Activated B cell treated with CpG ODN at 0.5 μM for 24 hours (primary cell): ENCODE data around the gene SPOCK1. TPM values are rescaled to one million over a fixed set of nuclear protein-coding genes. Genes with fewer than 3 reads are reported as not detected.

ENCODE experiments used
- ATAC-seq: fragments of 200-7000 bp; cut with Tn5 transposase; one replicate; pipeline ENCODE4 v1.10.0; 2021; ENCODE audit warnings: low read depth, mild to moderate bottlenecking, moderate library complexity
- CTCF ChIA-PET: fragments of 350-600 bp; sonication (Branson Sonifier 250); formaldehyde crosslinking; loops from one replicate; lab custom pipeline; 2021; ENCODE audit warnings: antibody characterized with exemption; lab: Charles Lee
- POLR2A ChIA-PET: fragments of 350-600 bp; sonication (Branson Sonifier 250); formaldehyde crosslinking; loops from one replicate; lab custom pipeline; 2021; ENCODE audit warnings: antibody characterized with exemption; lab: Charles Lee
- DNase-seq: peaks from one replicate; pipeline ENCODE4 v3.0.0; 2022
- H3K27ac Mint-ChIP-seq: one replicate; pipeline ENCODE4 v1.8.0; 2020; ENCODE audit warnings: mixed read lengths
- H3K27me3 Mint-ChIP-seq: one replicate; pipeline ENCODE4 v1.8.0; 2021; ENCODE audit warnings: mixed read lengths
- H3K36me3 Mint-ChIP-seq: one replicate; pipeline ENCODE4 v1.8.0; 2021; ENCODE audit warnings: low read depth, mixed read lengths
- H3K4me1 Mint-ChIP-seq: one replicate; pipeline ENCODE4 v1.8.0; 2021; ENCODE audit warnings: mixed read lengths
- H3K4me3 Mint-ChIP-seq: one replicate; pipeline ENCODE4 v1.8.0; 2020; ENCODE audit warnings: mild to moderate bottlenecking, mixed read lengths
- H3K9me3 Mint-ChIP-seq: one replicate; pipeline ENCODE4 v1.8.0; 2020; ENCODE audit warnings: mixed read lengths
- intact Hi-C: fragments of 100-400 bp; cut with micrococcal nuclease; formaldehyde crosslinking; loops from one replicate; pipeline ENCODE4 v1.15.1; 2024
- total RNA-seq: library from RNA; stranded (reverse); gene quantifications from 2 replicates; pipeline ENCODE4 v1.2.3, GENCODE V29; 2022
- TF ChIP-seq, protein P1 (sequence below): fragments of 200-600 bp; IDR thresholded peaks from one replicate; pipeline ENCODE4 v1.8.0; 2022; ENCODE audit warnings: antibody characterized with exemption, mild to moderate bottlenecking

SPOCK1 gene
- total RNA-seq, 1 donor from 2014 or later = not detected

DNA sequence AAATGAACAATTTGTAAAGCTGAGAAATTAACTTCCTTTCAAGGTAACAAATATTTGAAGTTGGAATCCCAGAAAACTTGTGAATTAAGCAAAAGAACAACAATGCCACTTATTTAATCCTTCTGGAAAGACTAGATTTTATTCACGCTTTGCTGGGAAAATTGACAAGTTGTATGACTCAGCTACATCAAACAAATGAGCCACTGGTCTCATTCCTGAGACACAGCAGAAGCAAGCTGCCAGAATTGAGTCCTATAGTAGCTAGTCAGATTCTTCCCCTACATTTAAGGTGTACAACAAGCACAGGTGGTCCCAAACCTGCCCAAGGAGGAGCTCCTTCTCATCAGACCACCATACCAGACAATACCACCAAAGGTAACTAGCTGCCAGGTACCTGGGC, 280.7 kb downstream of the SPOCK1 start:
- H3K4me1 Mint-ChIP-seq = no peaks in the 10 kb centered on the region
- H3K27me3 Mint-ChIP-seq = peaks cover 4% of the 10 kb centered on the region
- no peaks in the 10 kb centered on the region for H3K9me3 Mint-ChIP-seq
- TF ChIP-seq, protein P1, sequence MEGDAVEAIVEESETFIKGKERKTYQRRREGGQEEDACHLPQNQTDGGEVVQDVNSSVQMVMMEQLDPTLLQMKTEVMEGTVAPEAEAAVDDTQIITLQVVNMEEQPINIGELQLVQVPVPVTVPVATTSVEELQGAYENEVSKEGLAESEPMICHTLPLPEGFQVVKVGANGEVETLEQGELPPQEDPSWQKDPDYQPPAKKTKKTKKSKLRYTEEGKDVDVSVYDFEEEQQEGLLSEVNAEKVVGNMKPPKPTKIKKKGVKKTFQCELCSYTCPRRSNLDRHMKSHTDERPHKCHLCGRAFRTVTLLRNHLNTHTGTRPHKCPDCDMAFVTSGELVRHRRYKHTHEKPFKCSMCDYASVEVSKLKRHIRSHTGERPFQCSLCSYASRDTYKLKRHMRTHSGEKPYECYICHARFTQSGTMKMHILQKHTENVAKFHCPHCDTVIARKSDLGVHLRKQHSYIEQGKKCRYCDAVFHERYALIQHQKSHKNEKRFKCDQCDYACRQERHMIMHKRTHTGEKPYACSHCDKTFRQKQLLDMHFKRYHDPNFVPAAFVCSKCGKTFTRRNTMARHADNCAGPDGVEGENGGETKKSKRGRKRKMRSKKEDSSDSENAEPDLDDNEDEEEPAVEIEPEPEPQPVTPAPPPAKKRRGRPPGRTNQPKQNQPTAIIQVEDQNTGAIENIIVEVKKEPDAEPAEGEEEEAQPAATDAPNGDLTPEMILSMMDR = no peak
- no peak overlapping the region for H3K4me3 Mint-ChIP-seq
- no peak overlapping the region for H3K27ac Mint-ChIP-seq
- intact Hi-C loops = no loop called here
- no peak for DNase-seq
- no peaks in the 10 kb centered on the region for H3K36me3 Mint-ChIP-seq
- no peak for ATAC-seq
- ChIA-PET CTCF (no interaction called here), POLR2A (no interaction called here)

DNA sequence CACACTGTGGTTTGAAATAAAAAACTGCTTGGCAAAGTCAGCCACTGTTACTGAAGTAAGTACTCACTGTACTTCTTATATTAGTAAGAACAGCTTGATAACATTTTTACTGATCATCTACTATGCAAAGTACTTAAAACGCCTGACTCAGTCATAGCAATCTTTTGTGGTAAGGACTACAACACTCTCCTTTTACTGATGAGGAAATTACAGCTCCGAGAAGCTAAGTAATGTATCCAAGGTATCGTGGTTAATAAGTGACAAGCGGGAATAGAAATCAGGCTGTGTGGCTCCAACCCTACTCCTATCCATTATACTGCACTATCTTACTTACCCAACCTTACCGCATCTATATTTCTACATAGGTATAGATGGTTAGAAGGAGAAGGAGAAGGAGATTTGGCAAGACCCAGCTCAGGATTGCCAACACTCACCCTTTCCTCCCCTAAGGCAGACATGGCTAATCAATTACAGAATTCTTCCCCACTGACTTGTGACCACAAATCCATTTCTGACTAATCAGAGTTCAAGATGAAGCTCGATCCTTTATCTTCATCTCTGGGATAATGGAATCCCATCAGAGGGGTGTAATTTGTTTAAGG, 281.4 kb downstream of the SPOCK1 start:
- ChIA-PET POLR2A (no interaction called here), CTCF (no interaction called here)

DNA sequence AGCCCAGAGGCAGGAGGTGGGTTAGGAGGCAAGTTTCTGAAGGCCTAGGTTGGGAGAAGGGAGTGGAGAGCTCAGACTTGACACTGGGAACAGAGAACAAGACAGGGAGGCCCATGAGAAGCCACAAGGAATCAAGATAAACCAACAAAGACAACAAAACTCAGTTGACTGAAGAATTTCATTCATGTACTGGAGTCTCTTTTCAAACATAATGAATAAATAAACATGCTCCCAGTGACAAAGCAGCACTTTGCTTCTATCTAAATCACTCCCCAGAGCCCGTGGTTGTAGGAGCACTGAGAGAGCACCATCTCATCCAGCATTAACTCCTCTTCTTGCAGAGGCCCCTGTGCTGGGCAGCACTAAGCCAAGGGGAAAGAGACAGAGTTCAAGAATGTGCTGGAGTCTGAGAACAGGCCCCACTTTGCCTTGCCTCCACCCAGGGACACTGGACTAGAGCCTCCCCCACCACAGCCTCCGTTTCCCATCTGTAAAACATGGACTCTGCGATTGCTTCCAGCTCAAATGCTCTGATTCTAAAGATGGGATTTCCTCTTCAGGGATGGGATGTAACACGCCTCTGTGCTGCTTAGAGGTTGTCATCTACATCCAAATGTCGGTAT, 282.0 kb downstream of the SPOCK1 start:
- DNase-seq (no peak), ATAC-seq (no peak)
- intact Hi-C loops = no loop called here
- H3K4me3 Mint-ChIP-seq = no peak overlapping the region
- H3K9me3 Mint-ChIP-seq = no peaks in the 10 kb centered on the region
- peaks cover 4% of the 10 kb centered on the region for H3K27me3 Mint-ChIP-seq
- CTCF ChIA-PET = no interaction called here
- H3K36me3 Mint-ChIP-seq = no peaks in the 10 kb centered on the region
- H3K4me1 Mint-ChIP-seq = no peaks in the 10 kb centered on the region
- TF ChIP-seq, protein P1 = no peak
- H3K27ac Mint-ChIP-seq = no peak overlapping the region
- POLR2A ChIA-PET = no interaction called here

More for the DNA sequence above, 281.4 kb downstream of the SPOCK1 start:
- Mint-ChIP-seq H3K4me3 (no peak overlapping the region), H3K9me3 (no peaks in the 10 kb centered on the region), H3K27me3 (peaks cover 4% of the 10 kb centered on the region), H3K4me1 (no peaks in the 10 kb centered on the region), H3K36me3 (no peaks in the 10 kb centered on the region), H3K27ac (no peak overlapping the region)
- DNase-seq = no peak
- no peak for ATAC-seq
- TF ChIP-seq, protein P1 = no peak
- intact Hi-C loops = no loop called here

DNA sequence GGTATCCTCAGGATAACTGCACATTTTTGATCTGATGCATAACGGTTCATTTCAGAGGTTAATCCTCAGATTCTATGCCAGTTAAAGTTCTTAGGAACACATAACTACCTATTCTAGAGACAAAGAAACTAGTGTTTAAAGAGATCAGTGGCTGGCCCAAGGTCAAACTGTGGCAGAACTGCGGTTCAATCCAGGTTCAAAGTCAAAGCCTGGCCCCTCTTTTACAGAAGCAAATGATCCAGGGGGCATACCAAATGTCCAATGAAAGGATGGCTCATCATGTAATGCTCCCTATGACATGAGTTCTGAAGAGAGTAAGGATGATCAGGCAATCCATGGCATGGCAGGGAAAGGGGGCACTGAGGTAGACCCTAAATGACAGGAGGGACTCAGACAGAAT, 283.3 kb downstream of the SPOCK1 start:
- DNase-seq (no peak), ATAC-seq (no peak)
- Mint-ChIP-seq H3K36me3 (no peaks in the 10 kb centered on the region), H3K4me1 (no peaks in the 10 kb centered on the region), H3K27me3 (peaks cover 2% of the 10 kb centered on the region), H3K9me3 (no peaks in the 10 kb centered on the region), H3K27ac (no peak overlapping the region), H3K4me3 (no peak overlapping the region)
- TF ChIP-seq, protein P1 = no peak
- intact Hi-C loops = no loop called here
- CTCF ChIA-PET = no interaction called here
- POLR2A ChIA-PET = no interaction called here

DNA sequence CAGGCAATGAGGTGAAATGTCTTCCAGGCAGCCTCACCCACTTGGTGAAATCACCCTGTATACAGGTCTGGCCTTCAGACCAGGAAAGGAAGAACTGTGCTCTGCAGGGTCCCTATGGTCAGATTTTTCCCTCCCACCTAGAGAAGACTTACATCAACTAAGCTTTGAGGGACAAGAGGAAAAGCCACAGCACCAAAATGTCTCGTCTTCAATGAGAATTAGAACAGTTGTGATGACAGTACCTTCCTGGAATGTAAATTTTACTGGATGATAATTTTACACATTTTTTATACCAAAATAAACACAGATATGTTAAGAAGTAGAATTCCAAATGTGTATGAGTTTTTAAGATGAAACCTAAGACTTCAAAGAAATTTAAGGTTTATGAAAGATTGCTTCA, 283.9 kb downstream of the SPOCK1 start:
- H3K36me3 Mint-ChIP-seq = no peaks in the 10 kb centered on the region
- POLR2A ChIA-PET = no interaction called here
- CTCF ChIA-PET = no interaction called here
- H3K27me3 Mint-ChIP-seq = peaks cover 2% of the 10 kb centered on the region
- ATAC-seq (no peak), DNase-seq (no peak)
- no peak overlapping the region for H3K4me3 Mint-ChIP-seq
- no peak overlapping the region for H3K27ac Mint-ChIP-seq
- intact Hi-C loops = no loop called here
- TF ChIP-seq, protein P1 = no peak
- H3K9me3 Mint-ChIP-seq = no peaks in the 10 kb centered on the region
- no peaks in the 10 kb centered on the region for H3K4me1 Mint-ChIP-seq
